Measurements from ENCODE around the gene FLT3.
A peak's percentile ranks its signal among the peaks of the same experiment; 100 is the strongest.

Gene FLT3

GRCh38 chr13:27971776-27972477 is 128.4 kb downstream of the FLT3 start:
- no peak overlapping the region for H3K9ac ChIP-seq (ENCODE audit: low read length)
- peaks cover 12% of the 10 kb centered on the region for H3K4me1 ChIP-seq (ENCODE audit: control insufficient read depth, insufficient read depth, low read length)
- no peaks in the 10 kb centered on the region for H3K9me3 ChIP-seq (ENCODE audit: control insufficient read depth, low read length)
- H3K27me3 ChIP-seq (ENCODE audit: control insufficient read depth, insufficient read depth, low read length), result peaks cover 90% of the 10 kb centered on the region
- H3K36me3 ChIP-seq (ENCODE audit: control insufficient read depth, insufficient read depth, low read length), result no peaks in the 10 kb centered on the region
- no peak overlapping the region for H3K4me3 ChIP-seq (ENCODE audit: low read length)

GRCh38 chr13:27971236-27971645 is 129.1 kb downstream of the FLT3 start:
- no peak overlapping the region for H3K4me3 ChIP-seq (ENCODE audit: low read length)
- no peaks in the 10 kb centered on the region for H3K36me3 ChIP-seq (ENCODE audit: control insufficient read depth, insufficient read depth, low read length)
- H3K4me1 ChIP-seq (ENCODE audit: control insufficient read depth, insufficient read depth, low read length), result peaks cover 19% of the 10 kb centered on the region
- H3K9ac ChIP-seq (ENCODE audit: low read length), result no peak overlapping the region
- H3K9me3 ChIP-seq (ENCODE audit: control insufficient read depth, low read length), result no peaks in the 10 kb centered on the region
- H3K27me3 ChIP-seq (ENCODE audit: control insufficient read depth, insufficient read depth, low read length), result peaks cover 89% of the 10 kb centered on the region

- Histone ChIP-seq H3K36me3 (ENCODE audit: control insufficient read depth, insufficient read depth, low read length) (no peaks in the 10 kb centered on the region), H3K27me3 (ENCODE audit: control insufficient read depth, insufficient read depth, low read length) (peaks cover 89% of the 10 kb centered on the region), H3K9me3 (ENCODE audit: control insufficient read depth, low read length) (no peaks in the 10 kb centered on the region), H3K4me1 (ENCODE audit: control insufficient read depth, insufficient read depth, low read length) (peaks cover 25% of the 10 kb centered on the region), H3K4me3 (ENCODE audit: low read length) (no peak overlapping the region), H3K9ac (ENCODE audit: low read length) (no peak overlapping the region)
Measured at GRCh38 chr13:27970382-27971235, 129.8 kb downstream of the FLT3 start.

- H3K9ac ChIP-seq (ENCODE audit: low read length), result no peak overlapping the region
- H3K27me3 ChIP-seq (ENCODE audit: control insufficient read depth, insufficient read depth, low read length), result peaks cover 89% of the 10 kb centered on the region
- H3K4me3 ChIP-seq (ENCODE audit: low read length), result no peak overlapping the region
- H3K9me3 ChIP-seq (ENCODE audit: control insufficient read depth, low read length), result no peaks in the 10 kb centered on the region
- H3K36me3 ChIP-seq (ENCODE audit: control insufficient read depth, insufficient read depth, low read length), result no peaks in the 10 kb centered on the region
- peaks cover 33% of the 10 kb centered on the region for H3K4me1 ChIP-seq (ENCODE audit: control insufficient read depth, insufficient read depth, low read length)
Measured at GRCh38 chr13:27969866-27970229, 130.5 kb downstream of the FLT3 start.

GRCh38 chr13:27969082-27969865 is 131.1 kb downstream of the FLT3 start, which contains the start of gene CDX2:
TSS of gene CDX2 (minus strand) at chr13:27969315. CDS start at chr13:27969006, 309 bp downstream.
- Histone ChIP-seq H3K4me3 (ENCODE audit: low read length) (peak within 1 kb of the TSS; percentile 36), H3K36me3 (ENCODE audit: control insufficient read depth, insufficient read depth, low read length) (no peaks in the 10 kb centered on the region), H3K27me3 (ENCODE audit: control insufficient read depth, insufficient read depth, low read length) (peaks cover 86% of the 10 kb centered on the region), H3K9me3 (ENCODE audit: control insufficient read depth, low read length) (no peaks in the 10 kb centered on the region), H3K9ac (ENCODE audit: low read length) (peak within 1 kb of the TSS; percentile 58), H3K4me1 (ENCODE audit: control insufficient read depth, insufficient read depth, low read length) (peaks cover 34% of the 10 kb centered on the region)

GRCh38 chr13:27968316-27969081 is 131.9 kb downstream of the FLT3 start:
- Histone ChIP-seq H3K9me3 (ENCODE audit: control insufficient read depth, low read length) (no peaks in the 10 kb centered on the region), H3K4me3 (ENCODE audit: low read length) (peak overlapping the region; percentile 36), H3K4me1 (ENCODE audit: control insufficient read depth, insufficient read depth, low read length) (peaks cover 35% of the 10 kb centered on the region), H3K27me3 (ENCODE audit: control insufficient read depth, insufficient read depth, low read length) (peaks cover 79% of the 10 kb centered on the region), H3K36me3 (ENCODE audit: control insufficient read depth, insufficient read depth, low read length) (no peaks in the 10 kb centered on the region), H3K9ac (ENCODE audit: low read length) (peak overlapping the region; percentile 58)

- H3K4me3 ChIP-seq (ENCODE audit: low read length), result peak overlapping the region; percentile 36
- H3K9me3 ChIP-seq (ENCODE audit: control insufficient read depth, low read length), result no peaks in the 10 kb centered on the region
- peaks cover 38% of the 10 kb centered on the region for H3K4me1 ChIP-seq (ENCODE audit: control insufficient read depth, insufficient read depth, low read length)
- peak overlapping the region; percentile 58 for H3K9ac ChIP-seq (ENCODE audit: low read length)
- no peaks in the 10 kb centered on the region for H3K36me3 ChIP-seq (ENCODE audit: control insufficient read depth, insufficient read depth, low read length)
- H3K27me3 ChIP-seq (ENCODE audit: control insufficient read depth, insufficient read depth, low read length), result peaks cover 73% of the 10 kb centered on the region
Measured at GRCh38 chr13:27967736-27968315, 132.6 kb downstream of the FLT3 start.

GRCh38 chr13:27967203-27967735 is 133.1 kb downstream of the FLT3 start:
- Histone ChIP-seq H3K36me3 (ENCODE audit: control insufficient read depth, insufficient read depth, low read length) (no peaks in the 10 kb centered on the region), H3K9me3 (ENCODE audit: control insufficient read depth, low read length) (no peaks in the 10 kb centered on the region), H3K9ac (ENCODE audit: low read length) (peak overlapping the region; percentile 58), H3K4me3 (ENCODE audit: low read length) (peak overlapping the region; percentile 36), H3K4me1 (ENCODE audit: control insufficient read depth, insufficient read depth, low read length) (peaks cover 43% of the 10 kb centered on the region), H3K27me3 (ENCODE audit: control insufficient read depth, insufficient read depth, low read length) (peaks cover 70% of the 10 kb centered on the region)

- H3K9me3 ChIP-seq (ENCODE audit: control insufficient read depth, low read length), result no peaks in the 10 kb centered on the region
- peaks cover 48% of the 10 kb centered on the region for H3K4me1 ChIP-seq (ENCODE audit: control insufficient read depth, insufficient read depth, low read length)
- peak overlapping the region; percentile 36 for H3K4me3 ChIP-seq (ENCODE audit: low read length)
- peak overlapping the region; percentile 57 for H3K9ac ChIP-seq (ENCODE audit: low read length)
- H3K36me3 ChIP-seq (ENCODE audit: control insufficient read depth, insufficient read depth, low read length), result no peaks in the 10 kb centered on the region
- peaks cover 65% of the 10 kb centered on the region for H3K27me3 ChIP-seq (ENCODE audit: control insufficient read depth, insufficient read depth, low read length)
Measured at GRCh38 chr13:27966641-27967202, 133.7 kb downstream of the FLT3 start.

GRCh38 chr13:27965740-27966640 is 134.4 kb downstream of the FLT3 start:
- H3K4me3 ChIP-seq (ENCODE audit: low read length), result no peak overlapping the region
- H3K9ac ChIP-seq (ENCODE audit: low read length), result peak overlapping the region; percentile 57
- H3K4me1 ChIP-seq (ENCODE audit: control insufficient read depth, insufficient read depth, low read length), result peaks cover 53% of the 10 kb centered on the region
- H3K36me3 ChIP-seq (ENCODE audit: control insufficient read depth, insufficient read depth, low read length), result no peaks in the 10 kb centered on the region
- no peaks in the 10 kb centered on the region for H3K9me3 ChIP-seq (ENCODE audit: control insufficient read depth, low read length)
- peaks cover 61% of the 10 kb centered on the region for H3K27me3 ChIP-seq (ENCODE audit: control insufficient read depth, insufficient read depth, low read length)
